Vagina (tissue), 2 donors: ENCODE measurements around the gene OR1A2.
"Not testable (repeated sequence)": the region's sequence is repeated elsewhere in the genome, so short reads cannot be mapped to it uniquely, and the experiment has no call there.

ENCODE experiments used
- CTCF ChIP-seq, 3 experiments: fragments of 450-650 bp in 2 of 3; fragments of 200-600 bp in 1 of 3; sonication (generic) in 1 of 3; IDR thresholded peaks; one replicate each; pipeline ENCODE4 v1.5.1; 2017 to 2019; ENCODE audit warnings: antibody characterized with exemption in 3 of 3, mild to moderate bottlenecking in 2 of 3, moderate library complexity in 2 of 3
- POLR2A ChIP-seq, 2 donors: fragments of 450-650 bp; IDR thresholded peaks; one replicate each; pipeline ENCODE4 v1.6.1; 2017; ENCODE audit warnings: antibody characterized with exemption in 2 of 2, mild to moderate bottlenecking in 2 of 2, moderate library complexity in 2 of 2
- POLR2AphosphoS5 ChIP-seq, 2 donors: sonication (generic); formaldehyde crosslinking; IDR thresholded peaks; one replicate each; pipeline ENCODE4 v1.9.0; 2017; ENCODE audit warnings: antibody characterized with exemption in 2 of 2, mild to moderate bottlenecking in 2 of 2, low read depth in 1 of 2; ENCODE audit not compliant: insufficient read depth in 1 of 2

GRCh38 chr17:3219978-3220377 is 22.7 kb downstream of the OR1A2 start:
- not testable (repeated sequence) for TF ChIP-seq CTCF (IDR thresholded peaks at IDR 0.05); POLR2A (IDR thresholded peaks at IDR 0.05); POLR2AphosphoS5 (IDR thresholded peaks at IDR 0.05; ENCODE audit: insufficient read depth in 1 of 2, low read depth in 1 of 2)
